CD4-positive, alpha-beta T cell treated with Interleukin-1 beta for 1 hour (primary cell): ENCODE measurements around the gene TTC23.
A peak's percentile ranks its signal among the peaks of the same experiment; 100 is the strongest.

Experiments
- DNase-seq, 2 donors: peaks; one replicate each; pipeline ENCODE4 v3.0.0-alpha.2; 2020 to 2022

The TTC23 gene

DNA sequence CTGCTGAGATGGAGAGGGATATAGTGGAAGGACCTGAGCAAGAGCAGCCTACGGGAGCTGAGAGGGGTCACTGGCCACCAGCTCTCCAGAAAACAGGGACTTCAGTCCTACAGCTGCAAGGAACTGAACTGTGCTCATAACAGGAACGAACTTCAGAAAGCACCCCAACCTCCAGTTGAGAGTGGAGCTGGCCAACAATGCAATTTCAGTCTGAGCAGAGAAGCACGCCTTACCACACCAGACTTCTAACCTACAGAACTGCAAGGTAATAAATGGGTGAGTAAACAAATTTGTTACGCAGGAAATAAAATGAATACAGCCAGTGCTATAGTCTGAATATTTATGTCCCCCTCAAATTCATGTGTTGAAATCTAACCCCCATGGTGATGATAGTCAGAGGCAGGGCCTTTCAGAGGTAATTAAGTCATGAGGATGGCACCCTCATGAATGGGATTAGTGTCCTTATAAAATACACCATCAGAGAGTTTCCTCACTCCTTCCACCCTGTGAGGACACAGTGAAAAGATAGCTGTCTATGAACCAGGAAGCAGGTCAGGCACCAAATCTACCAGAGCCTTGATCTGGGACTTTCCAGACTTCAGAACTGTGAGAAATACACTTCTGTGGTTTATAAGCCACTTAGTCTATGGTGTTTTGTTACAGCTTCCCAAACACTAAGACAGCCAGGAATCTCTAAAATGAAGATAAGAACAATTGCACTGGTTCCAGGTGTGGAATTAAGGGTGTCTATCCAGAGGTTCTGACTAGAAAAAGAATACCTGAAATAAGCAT is 85.9 kb downstream of the TTC23 start:
- DNase-seq = peak in 1 of 2 donors; percentile 1

GRCh38 chr15:99158626-99159412 is 90.6 kb downstream of the TTC23 start:
- DNase-seq = no peak

DNA sequence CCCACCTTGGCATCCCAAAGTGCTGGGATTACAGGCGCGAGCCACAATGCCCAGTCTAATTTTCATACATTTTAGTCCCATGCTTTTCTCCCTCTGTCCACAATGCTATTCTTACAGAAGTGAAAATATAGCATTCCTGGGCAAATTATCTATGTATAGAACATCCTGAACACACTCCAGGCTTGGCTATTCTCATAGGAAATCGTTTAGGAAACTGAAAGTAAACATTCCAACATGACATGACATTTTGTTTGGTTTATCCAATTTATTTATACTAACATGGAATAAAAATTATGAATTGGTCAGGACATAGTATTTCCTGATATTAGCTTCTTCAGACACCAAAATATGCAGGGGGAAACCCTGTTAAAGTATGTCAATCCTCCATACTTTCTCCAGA is 91.9 kb downstream of the TTC23 start:
- DNase-seq = no peak

DNA sequence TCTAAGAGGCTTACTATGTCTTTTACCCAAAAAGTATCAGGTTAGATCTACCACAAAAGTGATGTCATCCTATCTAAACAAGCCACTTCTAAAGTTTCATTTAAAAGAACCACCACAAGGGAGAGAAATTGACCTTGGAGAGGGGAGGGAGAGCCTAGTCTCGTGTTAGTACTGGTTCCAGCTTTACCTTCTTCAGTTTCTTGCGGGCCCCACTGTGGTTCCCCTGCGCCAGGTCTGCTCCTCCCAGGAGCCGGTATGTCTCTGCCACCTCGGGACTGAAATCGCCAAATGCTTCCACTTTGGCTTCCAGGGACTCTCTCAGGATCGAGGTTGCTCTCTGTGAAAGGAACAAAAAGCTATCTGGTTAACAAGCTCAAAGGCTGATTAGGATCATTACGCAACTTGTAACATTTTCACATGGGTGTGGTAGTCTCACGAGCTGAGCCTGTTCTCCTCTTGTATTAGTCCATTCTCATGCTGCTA is 93.4 kb downstream of the TTC23 start:
- DNase-seq = no peak

DNA sequence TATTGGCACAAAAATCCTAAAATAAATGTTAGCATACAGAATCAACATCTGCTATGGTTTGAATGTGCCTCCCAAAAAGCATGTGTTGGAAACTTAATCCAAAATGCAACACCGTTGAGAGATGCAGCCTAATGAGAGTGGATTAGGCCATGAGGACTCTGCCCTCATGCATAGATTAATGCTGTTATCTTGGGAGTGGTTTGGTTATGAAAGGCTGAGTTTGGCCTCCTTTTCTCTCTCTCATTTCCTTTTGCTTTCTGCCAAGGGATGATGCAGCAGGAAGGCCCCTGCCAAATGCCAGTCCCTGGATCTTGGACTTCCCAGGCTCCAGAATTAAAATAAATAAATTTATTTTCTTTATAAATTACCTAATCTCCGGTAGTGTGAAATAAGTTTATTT is 95.1 kb downstream of the TTC23 start:
- DNase-seq = no peak

- DNase-seq = no peak
Measured at GRCh38 chr15:99153026-99153535, 96.3 kb downstream of the TTC23 start.

GRCh38 chr15:99151156-99151555 is 98.2 kb downstream of the TTC23 start:
- no peak for DNase-seq

DNA sequence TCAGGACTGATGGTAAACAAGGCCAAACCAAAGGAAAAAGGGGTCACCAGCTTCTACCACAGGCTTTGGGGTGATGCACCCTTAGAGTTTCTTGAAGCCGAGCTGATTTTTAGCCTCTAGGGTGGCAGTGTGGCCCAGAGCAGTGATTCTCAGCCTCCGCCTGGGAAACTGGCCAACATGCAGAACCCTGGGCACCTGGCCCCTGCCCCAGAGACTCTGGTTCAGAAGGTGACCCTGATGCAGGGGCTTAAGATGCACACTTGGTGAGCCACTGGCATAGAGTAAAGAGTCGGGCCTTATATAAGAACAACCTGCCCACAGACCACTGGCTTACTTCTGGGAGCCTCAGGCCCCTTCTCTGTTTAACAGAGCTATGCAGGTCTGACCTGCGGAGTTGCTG is 100.0 kb downstream of the TTC23 start:
- no peak for DNase-seq

DNA sequence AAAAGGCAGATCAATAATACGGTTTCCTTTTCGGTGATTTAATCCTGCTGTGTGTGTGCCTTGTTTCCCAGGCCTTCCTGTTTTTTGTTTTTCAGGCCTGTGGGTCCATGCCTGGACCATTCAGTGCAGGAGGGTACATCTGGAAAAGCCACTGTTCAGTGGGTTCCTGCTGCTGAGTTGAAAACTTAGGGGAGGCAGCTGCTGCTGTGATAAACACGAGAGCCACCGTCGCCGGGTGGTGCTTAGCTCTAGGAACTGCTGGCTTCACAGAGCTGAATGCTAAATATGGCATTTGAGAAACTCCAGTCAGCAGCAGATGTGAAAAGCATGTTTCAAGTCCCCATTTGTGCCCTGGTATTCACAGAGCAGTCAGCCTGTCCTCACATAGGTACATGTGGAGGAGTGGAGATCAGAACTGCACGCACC is 100.5 kb downstream of the TTC23 start:
- no peak for DNase-seq

- no peak for DNase-seq
Measured at GRCh38 chr15:99146661-99147060, 102.7 kb downstream of the TTC23 start.

- DNase-seq = no peak
Measured at GRCh38 chr15:99145778-99146177, 103.6 kb downstream of the TTC23 start.

- DNase-seq = no peak
Measured at GRCh38 chr15:99145005-99145404, 104.4 kb downstream of the TTC23 start.

GRCh38 chr15:99143655-99144610 is 105.4 kb downstream of the TTC23 start:
- no peak for DNase-seq

- DNase-seq = no peak
Measured at GRCh38 chr15:99143242-99143641, 106.1 kb downstream of the TTC23 start.

DNA sequence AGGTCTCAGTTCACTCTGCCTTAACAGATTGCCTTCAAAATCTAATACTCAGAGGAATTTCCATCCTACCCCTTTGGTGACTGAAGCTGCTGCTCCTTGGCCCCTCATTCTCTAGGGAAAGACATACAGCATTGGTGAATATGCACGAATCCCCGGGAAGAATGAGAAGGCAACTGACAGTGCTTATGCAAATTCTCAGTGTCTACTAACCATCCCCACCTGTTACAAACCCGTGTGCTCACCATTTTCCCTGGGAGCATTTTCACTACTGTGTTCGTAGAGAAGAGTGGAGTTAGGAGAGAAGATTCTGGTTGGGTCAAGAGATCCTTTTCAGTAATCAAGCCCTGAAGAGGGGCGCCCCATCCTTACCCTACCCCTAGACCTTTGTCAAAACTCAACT is 106.8 kb downstream of the TTC23 start:
- DNase-seq = no peak

DNA sequence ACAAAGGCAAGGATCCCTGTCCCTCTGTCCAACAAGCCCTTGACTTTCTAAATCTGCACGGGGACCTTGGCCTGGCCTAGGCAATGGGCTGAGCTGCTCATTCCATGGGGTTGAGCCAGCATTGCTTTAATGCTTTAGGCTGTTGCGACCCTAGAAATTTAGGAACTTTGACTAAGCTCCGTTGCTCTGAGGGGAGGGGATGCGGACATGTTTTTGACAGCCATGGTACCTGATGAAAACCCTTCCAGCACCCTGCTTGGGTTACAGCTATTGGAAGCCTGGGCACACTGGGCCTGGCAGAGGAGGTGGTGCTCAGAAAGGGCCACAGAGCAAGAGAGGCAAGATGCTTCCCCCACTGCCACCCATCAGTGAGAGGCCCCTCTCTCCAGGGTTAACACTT is 107.4 kb downstream of the TTC23 start:
- DNase-seq = no peak

GRCh38 chr15:99140590-99140989 is 108.8 kb downstream of the TTC23 start:
- no peak for DNase-seq

GRCh38 chr15:99139276-99139675 is 110.1 kb downstream of the TTC23 start:
- no peak for DNase-seq

DNA sequence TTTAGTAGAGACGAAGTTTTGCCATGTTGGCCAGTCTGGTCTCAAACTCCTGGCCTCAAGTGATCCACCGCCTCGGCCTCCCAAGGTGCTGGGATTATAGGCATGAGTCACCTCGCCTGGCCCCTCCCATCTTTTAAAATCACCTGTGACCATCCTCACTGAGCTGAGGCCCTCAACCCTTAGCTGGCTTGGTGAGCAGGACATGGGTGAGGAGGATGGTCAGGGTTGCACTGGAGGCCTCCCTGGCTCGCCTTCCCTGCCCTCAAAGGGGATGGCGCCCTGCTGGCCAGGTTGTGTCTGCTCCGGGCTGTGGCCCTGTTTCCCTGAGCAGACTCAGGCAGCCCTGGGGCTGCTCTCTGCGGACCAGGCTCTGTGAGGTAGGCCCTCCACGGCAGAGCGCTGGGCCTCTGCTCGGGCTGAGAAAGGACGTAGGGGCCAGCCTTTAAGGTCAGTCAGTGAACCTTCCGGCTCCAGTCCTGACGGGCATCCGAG is 110.8 kb downstream of the TTC23 start:
- DNase-seq = no peak

DNA sequence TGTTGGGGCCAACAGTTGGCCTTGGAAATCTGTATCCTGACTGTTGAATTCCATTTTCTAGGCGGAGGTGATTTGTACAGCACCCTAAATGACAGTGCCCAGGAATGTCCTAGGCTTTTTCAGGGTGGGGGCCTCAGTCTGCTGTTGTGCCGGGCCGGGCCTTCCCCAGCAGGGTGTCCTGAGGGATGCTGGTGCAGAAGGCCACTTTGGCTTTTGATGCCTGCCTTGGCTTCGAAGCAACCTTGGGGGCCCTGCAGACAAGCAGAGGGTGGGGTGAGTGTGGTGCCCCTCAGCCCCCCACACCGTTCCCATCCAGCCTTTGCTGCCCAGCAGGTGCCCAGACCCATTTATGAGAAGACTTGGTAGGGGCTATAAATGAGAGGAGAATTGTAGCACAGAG is 111.5 kb downstream of the TTC23 start:
- DNase-seq = no peak

GRCh38 chr15:99137111-99137546 is 112.3 kb downstream of the TTC23 start:
- DNase-seq = no peak

DNA sequence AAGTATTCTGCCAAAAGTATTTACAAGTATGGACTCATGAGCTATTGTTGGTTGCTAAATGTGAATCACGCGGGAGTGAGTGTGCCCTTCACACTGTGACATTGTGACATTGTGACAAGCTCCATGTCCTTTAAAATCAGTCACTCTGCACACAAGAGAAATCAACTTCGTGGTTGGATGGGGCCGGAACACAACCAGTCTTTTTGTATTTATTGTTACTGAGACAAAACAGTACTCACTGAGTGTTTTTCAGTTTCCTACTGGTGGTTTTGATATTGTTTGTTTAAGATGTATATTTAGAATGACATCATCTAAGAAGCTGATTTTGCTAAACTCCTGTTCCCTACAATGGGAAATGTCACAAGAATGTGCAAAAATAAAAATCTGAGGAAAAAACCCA is 114.2 kb downstream of the TTC23 start:
- DNase-seq = no peak
